ENCODE measurements around the gene BAG5.
A peak's percentile ranks its signal among the peaks of the same experiment; 100 is the strongest.
"Not testable (repeated sequence)": the region's sequence is repeated elsewhere in the genome, so short reads cannot be mapped to it uniquely, and the experiment has no call there.

BAG5 gene

DNA sequence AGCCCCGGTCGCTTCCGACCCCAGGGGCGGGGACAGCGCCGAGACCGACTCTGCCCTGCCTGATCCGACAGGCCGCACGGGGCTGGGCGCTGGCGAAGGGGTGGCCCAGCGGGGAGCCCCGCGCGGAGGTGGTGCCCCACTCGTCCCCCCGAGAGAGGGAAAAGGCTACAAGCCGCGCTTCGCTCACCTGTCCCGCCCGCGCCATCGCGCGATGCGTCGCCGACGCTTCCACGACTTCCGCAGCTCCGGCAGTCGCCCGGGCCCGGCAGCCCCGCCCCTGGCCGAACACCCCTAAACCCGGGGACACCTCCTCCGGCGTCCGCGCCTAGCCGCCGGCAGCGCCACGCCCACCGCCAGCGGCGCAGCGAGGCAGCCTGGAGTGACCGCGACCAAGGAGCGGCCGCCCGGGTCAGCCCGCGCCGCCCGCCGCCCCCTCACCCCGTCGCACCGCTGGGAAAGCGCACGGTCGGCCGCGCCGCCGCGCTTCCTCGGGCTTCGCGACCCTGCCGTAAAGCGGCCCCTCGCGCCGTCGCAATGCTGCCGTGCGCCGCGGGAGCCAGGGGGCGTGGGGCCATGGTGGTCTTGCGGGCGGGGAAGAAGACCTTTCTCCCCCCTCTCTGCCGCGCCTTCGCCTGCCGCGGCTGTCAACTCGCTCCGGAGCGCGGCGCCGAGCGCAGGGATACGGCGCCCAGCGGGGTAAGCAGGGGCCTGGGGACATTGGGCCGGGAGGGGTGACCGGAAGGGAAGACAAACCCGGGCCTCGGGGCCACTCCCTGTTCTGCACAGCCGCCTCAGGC, at the start of gene BAG5, which contains the start of gene COA8:
Gene BAG5, minus strand, starts transcription at position 229 of the 797 bp plus-strand sequence. CDS start 1,493 bp downstream, outside the sequence.
Gene COA8, plus strand, starts transcription at position 532 of the 797 bp plus-strand sequence. Its CDS starts 42 bp downstream, at position 574.
- peak; percentile 73 to 98 (median 84) for DNase-seq
- intact Hi-C loops (cut with DNase I), result no loop called here

DNA sequence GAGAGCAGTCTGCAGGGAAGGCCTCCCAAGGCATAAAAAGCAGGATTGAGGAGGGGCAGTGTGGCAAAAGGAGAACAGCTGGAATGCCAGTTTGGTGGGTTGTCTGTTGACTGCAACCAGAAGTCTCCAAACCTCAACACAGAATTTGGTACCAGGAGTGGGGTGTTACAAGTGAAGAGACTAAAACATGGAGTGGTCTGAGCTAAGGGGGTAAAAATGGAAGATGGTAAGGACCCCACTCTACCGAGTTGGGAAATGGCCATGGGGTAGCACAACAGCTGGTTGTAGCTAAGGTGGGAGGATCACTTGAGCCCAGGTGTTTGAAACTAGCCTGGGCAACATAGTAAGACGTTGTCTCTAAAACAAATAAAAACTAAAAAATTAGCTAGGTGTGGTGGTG, 48.8 kb upstream of the BAG5 start:
- intact Hi-C loops (cut with DNase I), result no loop called here
- no peak for DNase-seq

DNA sequence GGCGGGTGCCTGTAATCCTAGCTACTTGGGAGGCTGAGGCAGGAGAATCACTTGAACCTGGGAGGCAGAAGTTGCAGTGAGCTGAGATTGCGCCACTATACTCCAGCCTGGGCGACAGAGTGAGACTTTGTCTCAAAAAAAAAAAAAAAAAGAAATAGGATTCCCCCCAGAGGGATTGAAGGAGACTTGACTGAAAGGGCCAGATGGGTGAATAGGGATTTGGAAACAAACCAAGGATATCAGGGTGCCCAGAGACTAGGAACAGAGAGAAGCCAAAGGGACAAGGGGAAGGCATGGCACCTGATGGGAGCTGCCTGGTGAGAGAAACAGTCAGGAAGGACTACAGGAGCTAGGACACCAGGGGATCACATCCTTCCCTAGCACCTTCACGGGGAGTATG, 46.6 kb upstream of the BAG5 start:
- DNase-seq; intact Hi-C loops (cut with DNase I): not testable (repeated sequence)

- DNase-seq, result peak in 1 of 10 donors; percentile 69
- intact Hi-C loops (cut with DNase I), result no loop called here
These were observed 45.4 kb upstream of the BAG5 start for GRCh38 chr14:103607822-103608221.

GRCh38 chr14:103606963-103607668, 44.7 kb upstream of the BAG5 start:
- DNase-seq, result peak; percentile 57 to 97 (median 76)
- intact Hi-C loops (cut with DNase I), result no loop called here

DNA sequence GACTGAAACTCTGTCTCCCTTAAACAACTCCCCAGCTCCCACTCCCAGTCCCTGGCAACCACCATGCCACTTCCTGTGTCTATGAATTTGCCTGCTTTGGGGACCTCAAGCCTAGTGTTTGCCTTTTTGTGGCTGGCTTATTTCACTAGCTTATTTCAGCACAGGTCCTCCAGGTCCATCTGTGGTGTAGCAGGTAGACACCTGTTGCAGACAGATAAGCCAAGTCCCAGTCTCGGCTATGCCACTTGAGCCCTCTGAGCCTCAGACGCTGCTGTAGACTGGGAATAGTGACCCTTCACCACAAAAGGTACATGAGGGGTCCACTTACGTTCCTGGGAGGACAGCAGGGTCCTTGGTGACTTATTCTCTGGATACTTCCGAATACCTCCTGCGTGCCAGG, 42.2 kb upstream of the BAG5 start:
- intact Hi-C loops (cut with DNase I), result no loop called here
- no peak for DNase-seq

- intact Hi-C loops (cut with DNase I), result no loop called here
- no peak for DNase-seq
These were observed 38.0 kb upstream of the BAG5 start for GRCh38 chr14:103600503-103600902.

DNA sequence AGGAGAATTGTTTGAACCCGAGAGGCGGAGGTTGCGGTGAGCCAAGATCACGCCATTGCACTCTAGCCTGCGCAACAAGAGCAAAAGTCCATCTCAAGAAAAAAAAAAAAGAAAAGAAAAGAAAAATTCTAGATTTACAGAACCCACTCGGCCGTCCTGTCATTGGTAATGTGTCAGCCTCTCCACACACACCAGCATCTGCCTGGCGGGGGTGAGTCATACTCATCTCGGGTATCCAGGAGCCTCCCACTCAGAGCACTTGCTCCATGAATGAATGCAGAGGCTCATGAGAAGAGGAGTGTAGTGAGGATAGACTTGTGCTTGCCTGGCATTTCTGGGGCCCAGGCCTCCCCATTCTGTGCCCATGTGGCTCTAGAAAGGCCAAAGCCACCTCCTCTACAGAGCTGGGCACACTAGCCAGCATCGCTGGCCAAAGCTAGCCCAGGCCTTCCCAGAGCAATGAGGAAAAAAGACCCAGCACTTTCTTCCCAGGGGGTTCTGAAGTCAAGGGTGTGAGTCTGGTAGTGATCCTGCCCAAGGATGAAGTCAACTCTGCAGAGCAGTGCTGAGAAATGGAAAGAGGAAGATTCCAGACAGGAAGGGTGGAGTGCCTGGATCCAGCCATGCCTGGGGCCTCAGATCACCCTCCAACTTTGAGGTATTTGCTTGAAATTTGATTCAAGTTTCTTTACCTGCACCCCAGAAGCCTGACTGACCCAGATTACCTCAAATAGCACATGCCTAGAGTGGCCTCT, 35.3 kb upstream of the BAG5 start:
- intact Hi-C loops (cut with DNase I), result no loop called here
- peak in 9 of 10 donors; percentile 32 to 96 (median 71) for DNase-seq

- intact Hi-C loops (cut with DNase I), result no loop called here
- DNase-seq, result peak; percentile 65 to 96 (median 76)
These were observed 31.8 kb upstream of the BAG5 start for GRCh38 chr14:103594265-103594664.

DNA sequence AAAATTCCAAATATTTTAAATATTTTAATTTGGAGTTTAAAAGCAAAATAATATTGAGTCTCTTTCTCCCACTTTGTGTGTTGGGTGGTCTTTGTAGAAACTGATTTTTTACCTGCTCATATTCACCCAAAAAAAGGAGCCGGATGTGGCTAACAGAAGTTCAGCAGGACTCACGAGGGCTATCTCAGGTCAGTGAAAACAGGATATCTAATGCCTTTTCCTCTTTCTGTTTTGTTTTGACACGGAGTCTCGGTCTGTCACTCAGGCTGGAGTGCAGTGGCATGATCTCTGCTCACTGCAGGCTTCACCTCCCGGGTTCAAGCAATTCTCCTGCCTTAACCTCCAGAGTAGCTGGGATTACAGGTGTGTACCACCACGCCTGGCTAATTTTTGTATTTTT, 31.1 kb upstream of the BAG5 start:
- intact Hi-C loops (cut with DNase I), result no loop called here
- DNase-seq, result no peak

DNA sequence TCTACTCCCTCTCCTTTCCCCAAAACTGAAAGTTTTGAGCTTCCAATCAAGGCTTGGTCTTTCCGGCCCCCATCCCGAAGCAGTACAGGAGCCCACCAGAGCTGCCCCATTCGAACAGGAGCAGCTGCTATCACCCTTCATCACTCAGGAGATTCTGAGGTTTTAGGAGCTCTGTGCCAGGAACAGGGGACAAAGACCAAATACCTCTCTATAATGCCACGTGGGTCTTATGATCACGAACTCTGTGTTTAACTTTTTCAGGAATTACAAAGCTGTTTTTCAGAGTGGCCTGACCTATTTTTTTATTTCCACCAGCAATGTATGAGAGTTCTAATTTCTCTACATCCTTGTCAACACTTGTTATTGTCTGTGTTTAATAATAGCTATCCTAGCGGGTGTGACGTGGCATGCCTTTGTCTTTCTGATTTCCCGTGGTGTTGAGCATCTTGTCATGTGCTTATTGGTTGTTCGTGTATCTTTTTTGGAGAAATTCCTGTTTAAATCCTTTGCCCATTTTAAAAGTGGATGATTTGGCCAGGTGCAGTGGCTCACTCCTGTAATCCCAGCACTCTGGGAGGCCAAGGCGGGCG, 22.0 kb upstream of the BAG5 start:
- no peak for DNase-seq
- intact Hi-C loops (cut with DNase I), result no loop called here

- intact Hi-C loops (cut with DNase I), result no loop called here
- DNase-seq, result peak in 1 of 10 donors; percentile 71
These were observed 19.7 kb upstream of the BAG5 start for GRCh38 chr14:103581954-103582703.

DNA sequence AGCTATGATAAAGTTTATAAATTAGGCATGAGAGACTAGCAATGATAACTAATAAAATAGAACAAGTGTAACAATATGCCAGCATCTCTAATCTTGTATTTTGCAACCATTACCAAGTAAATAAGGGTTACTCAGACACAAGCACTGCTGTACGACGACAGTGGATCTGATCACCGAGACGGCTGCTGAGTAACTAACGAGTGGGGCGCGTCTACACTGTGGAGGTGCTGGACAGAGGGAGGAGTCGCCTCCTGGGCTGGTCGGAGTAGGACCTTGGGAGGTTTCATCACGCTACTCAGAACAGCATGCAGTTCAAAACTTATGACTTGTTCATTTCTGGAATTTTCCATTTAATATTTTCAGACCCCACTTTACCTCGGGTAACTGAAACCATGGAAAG, 18.7 kb upstream of the BAG5 start:
- peak in 1 of 10 donors; percentile 46 for DNase-seq
- intact Hi-C loops (cut with DNase I), result no loop called here

- intact Hi-C loops (cut with DNase I), result loop anchor here (10.0 kb wide), 1 partner anchor 136 kb away; the partner anchor contains the start of genes XRCC3 and ZFYVE21
- DNase-seq, result peak in 2 of 10 donors; percentile 57 to 77
These were observed 16.1 kb upstream of the BAG5 start for GRCh38 chr14:103578401-103579075.

DNA sequence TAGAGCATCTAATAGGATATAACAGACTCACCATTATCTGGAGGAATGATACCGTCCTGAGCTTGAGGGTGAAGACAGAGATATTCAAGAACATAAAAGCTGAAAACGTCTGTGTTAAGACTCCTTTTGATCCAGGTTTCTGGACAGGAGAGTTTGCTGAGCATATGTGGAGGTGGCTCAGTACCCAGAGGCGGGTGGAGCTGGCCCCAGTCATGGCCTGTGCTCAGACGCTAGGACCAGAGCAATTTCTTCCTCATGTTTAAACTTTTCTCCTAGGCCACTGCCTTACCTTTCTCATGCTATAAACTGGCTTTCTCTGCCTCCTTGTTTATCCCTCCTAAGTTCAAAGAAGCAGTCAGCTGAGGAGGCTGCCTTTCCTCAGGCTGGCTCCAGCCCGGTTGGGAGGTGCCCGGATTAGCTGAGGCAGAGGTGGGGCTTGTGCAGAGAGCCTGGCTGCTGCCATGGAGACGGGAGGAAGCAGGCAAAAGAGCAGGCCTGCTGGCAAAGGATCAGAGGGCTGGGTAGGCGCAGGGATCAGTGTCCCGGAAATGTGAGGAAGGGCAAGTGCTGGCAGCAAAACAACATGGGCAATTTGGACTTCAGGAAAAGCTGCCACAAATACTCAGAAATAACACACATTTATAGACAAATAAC, 14.0 kb upstream of the BAG5 start:
- peak; percentile 47 to 97 (median 76) for DNase-seq
- intact Hi-C loops (cut with DNase I), result loop anchor here (10.0 kb wide), 1 partner anchor 138 kb away; the partner anchor contains the start of genes XRCC3 and ZFYVE21

DNA sequence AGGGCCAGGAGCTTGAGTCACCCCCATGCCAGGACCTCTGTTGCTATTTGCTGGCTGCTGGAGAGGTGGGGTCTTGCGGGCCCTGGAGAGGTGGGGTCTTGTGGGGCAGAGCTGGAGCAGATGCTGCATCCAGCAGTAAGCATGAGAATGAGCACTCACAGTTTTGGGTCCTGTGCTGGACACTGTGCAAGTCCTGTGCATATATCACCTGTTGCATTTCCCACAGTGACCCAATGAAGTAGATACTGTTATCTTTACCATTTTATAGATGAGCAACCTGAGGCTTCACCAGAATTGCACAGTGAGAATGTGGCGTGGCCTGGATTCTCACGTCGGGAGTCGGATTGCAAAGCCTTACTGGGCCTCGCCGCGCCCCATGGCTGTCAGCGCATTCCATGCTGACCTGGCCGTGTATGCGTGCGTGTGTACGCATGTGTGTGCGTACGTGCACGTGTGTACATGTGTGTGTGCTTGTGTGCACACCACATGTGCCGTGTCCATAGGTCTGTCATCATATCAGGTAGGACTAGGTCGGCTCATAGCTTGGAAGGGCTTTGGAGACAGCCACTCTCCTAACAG, 12.3 kb upstream of the BAG5 start:
- intact Hi-C loops (cut with DNase I), result loop anchor here (5.0 to 10.0 kb wide), 3 partner anchors 53 to 338 kb away; partner anchors contain the start of genes KLC1, XRCC3 and ZFYVE21
- DNase-seq, result peak in 2 of 10 donors; percentile 23 to 28

DNA sequence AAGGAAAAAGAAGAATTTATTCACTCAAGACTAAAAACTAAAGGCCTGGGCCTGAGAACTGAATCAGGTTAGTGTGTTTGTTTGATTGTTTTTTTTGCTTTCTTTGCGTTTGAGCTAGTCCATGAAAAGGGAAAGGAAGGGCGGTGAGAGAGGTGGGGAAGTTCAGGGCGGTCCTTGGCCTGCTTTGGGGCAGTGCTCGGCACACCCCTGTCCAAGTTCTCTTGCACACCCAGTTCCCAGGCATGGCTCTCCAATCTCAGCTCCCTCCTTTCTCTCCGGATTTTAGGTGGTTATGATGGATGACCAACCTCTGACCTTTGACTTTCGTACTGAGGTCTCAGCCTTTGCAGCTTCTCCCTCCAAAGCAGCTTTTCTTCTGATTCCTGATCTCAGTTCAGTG, 11.6 kb upstream of the BAG5 start:
- intact Hi-C loops (cut with DNase I), result loop anchor here (5.0 to 10.0 kb wide), 3 partner anchors 53 to 338 kb away; partner anchors contain the start of genes KLC1, XRCC3 and ZFYVE21

GRCh38 chr14:103569408-103569807, 7.0 kb upstream of the BAG5 start:
- intact Hi-C loops (cut with DNase I), result no loop called here
- peak in 2 of 10 donors; percentile 24 to 80 for DNase-seq

More for the DNA sequence above, 11.6 kb upstream of the BAG5 start:
- peak in 2 of 10 donors; percentile 5 to 18 for DNase-seq
